Natural killer cell (primary cell): ENCODE results near the gene PTEN. TPM values are rescaled to one million over a fixed set of nuclear protein-coding genes. Genes with fewer than 3 reads are reported as not detected.
"Not testable (repeated sequence)": the region's sequence is repeated elsewhere in the genome, so short reads cannot be mapped to it uniquely, and the experiment has no call there.

Experiments used
- ATAC-seq, 3 donors: fragments of 150-1000 bp in 2 of 3; fragments of 200-7000 bp in 1 of 3; cut with Tn5 transposase; 1 replicate in 1 of 3; 2 replicates in 2 of 3; pipeline ENCODE4 v1.10.0; 2021; ENCODE audit warnings: mild to moderate bottlenecking in 2 of 3, moderate library complexity in 2 of 3
- DNase-seq, 2 donors: peaks; one replicate each; pipeline versions ENCODE4 v3.0.0 to v3.0.0-alpha.2; 2013 to 2021; ENCODE audit warnings: mixed read lengths in 1 of 2
- H3K27ac ChIP-seq: one replicate; pipeline ENCODE4 v1.5.1; 2013; ENCODE audit warnings: mild to moderate bottlenecking, low read length
- H3K27me3 ChIP-seq: one replicate; pipeline ENCODE4 v1.6.1; 2013; ENCODE audit warnings: low read length; ENCODE audit not compliant: control insufficient read depth, insufficient read depth
- H3K36me3 ChIP-seq: one replicate; pipeline ENCODE4 v1.6.1; 2013; ENCODE audit warnings: low read length; ENCODE audit not compliant: control insufficient read depth, insufficient read depth
- H3K4me1 ChIP-seq: one replicate; pipeline ENCODE4 v1.6.1; 2013; ENCODE audit warnings: low read length; ENCODE audit not compliant: control insufficient read depth, insufficient read depth
- H3K4me3 ChIP-seq: one replicate; pipeline ENCODE4 v1.5.1; 2013; ENCODE audit warnings: low read length
- H3K9me3 ChIP-seq: one replicate; pipeline ENCODE4 v1.6.1; 2013; ENCODE audit warnings: low read length; ENCODE audit not compliant: control insufficient read depth, insufficient read depth
- H3K27ac Mint-ChIP-seq, 2 donors: one replicate each; pipeline ENCODE4 v1.8.0; 2022; ENCODE audit warnings: mild to moderate bottlenecking in 2 of 2, mixed read lengths in 2 of 2, moderate library complexity in 1 of 2
- H3K27me3 Mint-ChIP-seq, 2 donors: one replicate each; pipeline ENCODE4 v1.8.0; 2022; ENCODE audit warnings: low read depth in 2 of 2, mixed read lengths in 2 of 2
- H3K36me3 Mint-ChIP-seq: one replicate; pipeline ENCODE4 v1.8.0; 2022; ENCODE audit warnings: mixed read lengths
- H3K4me1 Mint-ChIP-seq, 2 donors: one replicate each; pipeline ENCODE4 v1.8.0; 2022; ENCODE audit warnings: mixed read lengths in 2 of 2
- H3K4me3 Mint-ChIP-seq: one replicate; pipeline ENCODE4 v1.8.0; 2022; ENCODE audit warnings: mild to moderate bottlenecking, moderate library complexity, mixed read lengths
- H3K9me3 Mint-ChIP-seq, 2 donors: one replicate each; pipeline ENCODE4 v1.8.0; 2022; ENCODE audit warnings: mixed read lengths in 2 of 2
- WGBS: methylation state at CpG from one replicate; pipeline ENCODE4 v1.1.7; 2013; ENCODE audit warnings: missing lambda C conversion rate; ENCODE audit not compliant: insufficient coverage; 5-methylcytosine and 5-hydroxymethylcytosine counted together
- intact Hi-C: fragments of 100-400 bp; cut with micrococcal nuclease; formaldehyde crosslinking; loops from one replicate; pipeline ENCODE4 v1.14.2; 2022
- total RNA-seq, 4 donors: library from RNA; stranded (reverse); fragments of 120-200 nt in 1 of 4; gene quantifications; one replicate each; pipeline versions ENCODE4 v1.2.3 to v1.2.4, GENCODE V29; 2013 to 2022
- TF ChIP-seq, protein P1 (sequence below): fragments of 200-600 bp; IDR thresholded peaks from one replicate; pipeline ENCODE4 v1.8.0; 2022; ENCODE audit warnings: antibody characterized with exemption

PTEN gene
- total RNA-seq, 3 donors from 2014 or later (not counting 1 experiment from before 2014, with no cell fraction given), result 107 to 142 (median 121) TPM

DNA sequence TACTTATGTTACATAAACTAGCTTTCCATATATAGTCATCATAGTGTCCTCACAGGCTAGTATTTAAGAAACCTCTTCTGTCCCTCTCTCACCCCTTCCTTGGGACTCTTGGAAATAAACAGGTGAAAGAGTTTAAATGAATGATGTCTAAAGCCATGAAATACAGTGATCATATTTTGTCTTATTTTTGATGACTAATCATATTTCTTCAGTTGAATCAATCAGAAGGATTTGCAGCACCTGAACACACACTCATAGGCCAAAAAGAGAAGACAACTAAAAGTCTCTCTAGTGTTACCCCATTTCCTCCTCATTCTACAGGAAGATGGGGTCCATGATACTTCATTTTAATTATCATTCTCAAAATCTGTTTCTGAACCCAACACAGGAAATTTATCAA is 36.8 kb upstream of the PTEN start:
- no peak for ATAC-seq
- DNase-seq, result no peak
- Histone ChIP-seq H3K27me3 (no peaks in the 10 kb centered on the region), H3K4me3 (no peak overlapping the region), H3K4me1 (no peaks in the 10 kb centered on the region), H3K36me3 (no peaks in the 10 kb centered on the region), H3K9me3 (no peaks in the 10 kb centered on the region), H3K27ac (no peak overlapping the region)
- peaks cover 27 to 34% of the 10 kb centered on the region in 2 donors for H3K4me1 Mint-ChIP-seq
- H3K27me3 Mint-ChIP-seq, result peaks cover 0 to 2% of the 10 kb centered on the region in 2 donors
- no peaks in the 10 kb centered on the region for H3K36me3 Mint-ChIP-seq
- TF ChIP-seq, protein P1, sequence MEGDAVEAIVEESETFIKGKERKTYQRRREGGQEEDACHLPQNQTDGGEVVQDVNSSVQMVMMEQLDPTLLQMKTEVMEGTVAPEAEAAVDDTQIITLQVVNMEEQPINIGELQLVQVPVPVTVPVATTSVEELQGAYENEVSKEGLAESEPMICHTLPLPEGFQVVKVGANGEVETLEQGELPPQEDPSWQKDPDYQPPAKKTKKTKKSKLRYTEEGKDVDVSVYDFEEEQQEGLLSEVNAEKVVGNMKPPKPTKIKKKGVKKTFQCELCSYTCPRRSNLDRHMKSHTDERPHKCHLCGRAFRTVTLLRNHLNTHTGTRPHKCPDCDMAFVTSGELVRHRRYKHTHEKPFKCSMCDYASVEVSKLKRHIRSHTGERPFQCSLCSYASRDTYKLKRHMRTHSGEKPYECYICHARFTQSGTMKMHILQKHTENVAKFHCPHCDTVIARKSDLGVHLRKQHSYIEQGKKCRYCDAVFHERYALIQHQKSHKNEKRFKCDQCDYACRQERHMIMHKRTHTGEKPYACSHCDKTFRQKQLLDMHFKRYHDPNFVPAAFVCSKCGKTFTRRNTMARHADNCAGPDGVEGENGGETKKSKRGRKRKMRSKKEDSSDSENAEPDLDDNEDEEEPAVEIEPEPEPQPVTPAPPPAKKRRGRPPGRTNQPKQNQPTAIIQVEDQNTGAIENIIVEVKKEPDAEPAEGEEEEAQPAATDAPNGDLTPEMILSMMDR, result no peak
- intact Hi-C loops, result no loop called here
- no peak overlapping the region for H3K27ac Mint-ChIP-seq
- no peaks in the 10 kb centered on the region for H3K9me3 Mint-ChIP-seq
- H3K4me3 Mint-ChIP-seq, result no peak overlapping the region

DNA sequence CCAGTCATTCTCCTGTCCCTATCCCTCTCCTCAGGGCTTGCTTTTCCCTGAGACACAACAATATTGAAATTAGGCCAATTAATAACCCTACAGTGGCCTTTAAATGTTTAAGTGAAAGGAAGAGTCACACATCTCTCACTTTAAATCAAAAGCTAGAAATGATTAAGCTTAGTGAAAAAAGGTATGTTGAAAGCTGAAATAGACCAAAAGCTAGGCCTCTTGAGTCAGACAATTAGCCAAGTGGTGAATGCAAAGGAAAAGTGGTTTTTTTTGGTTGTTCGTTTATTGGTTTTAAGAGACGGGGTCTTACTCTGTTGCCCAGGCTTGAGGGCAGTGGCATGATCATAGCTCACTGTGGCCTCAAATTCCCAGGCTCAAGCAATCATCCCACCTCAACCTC is 35.7 kb upstream of the PTEN start:
- no peak for ATAC-seq
- Mint-ChIP-seq H3K9me3 (no peaks in the 10 kb centered on the region), H3K36me3 (no peaks in the 10 kb centered on the region), H3K4me3 (no peak overlapping the region), H3K4me1 (peaks cover 27 to 34% of the 10 kb centered on the region in 2 donors), H3K27me3 (no peaks in the 10 kb centered on the region), H3K27ac (no peak overlapping the region)
- TF ChIP-seq, protein P1, result no peak
- Histone ChIP-seq H3K4me1 (no peaks in the 10 kb centered on the region), H3K36me3 (no peaks in the 10 kb centered on the region), H3K27ac (no peak overlapping the region), H3K9me3 (no peaks in the 10 kb centered on the region), H3K4me3 (no peak overlapping the region), H3K27me3 (no peaks in the 10 kb centered on the region)
- no peak for DNase-seq
- intact Hi-C loops, result no loop called here
- WGBS, result 89% methylated on average over 2 of the region's 2 CpGs

DNA sequence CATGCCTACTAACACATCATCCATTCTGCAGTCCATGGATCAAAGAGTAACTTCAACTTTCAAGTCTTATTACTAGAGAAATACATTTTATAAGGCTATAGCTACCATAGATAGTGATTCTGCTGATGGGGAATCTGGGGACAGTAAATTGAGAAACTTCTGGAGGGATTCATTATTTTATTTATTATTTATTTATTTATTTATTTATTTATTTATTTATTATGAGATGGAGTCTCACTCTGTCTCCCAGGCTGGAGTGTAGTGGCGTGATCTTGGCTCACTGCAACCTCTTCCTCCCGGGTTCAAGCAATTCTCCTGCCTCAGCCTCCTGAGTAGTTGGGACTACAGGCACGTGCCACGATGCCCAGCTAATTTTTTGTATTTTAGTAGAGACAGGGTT is 34.4 kb upstream of the PTEN start:
- H3K36me3 ChIP-seq, H3K9me3 ChIP-seq, H3K27me3 ChIP-seq, H3K4me3 ChIP-seq, H3K27ac ChIP-seq, H3K36me3 Mint-ChIP-seq, H3K9me3 Mint-ChIP-seq, H3K27ac Mint-ChIP-seq, DNase-seq, ATAC-seq, H3K27me3 Mint-ChIP-seq, intact Hi-C loops, H3K4me1 ChIP-seq: not testable (repeated sequence)
- Mint-ChIP-seq H3K4me3 (peak overlapping the region; percentile 47), H3K4me1 (peaks cover 27 to 34% of the 10 kb centered on the region in 2 donors)
- 98% methylated on average over 4 of the region's 4 CpGs for whole genome bisulfite sequencing

DNA sequence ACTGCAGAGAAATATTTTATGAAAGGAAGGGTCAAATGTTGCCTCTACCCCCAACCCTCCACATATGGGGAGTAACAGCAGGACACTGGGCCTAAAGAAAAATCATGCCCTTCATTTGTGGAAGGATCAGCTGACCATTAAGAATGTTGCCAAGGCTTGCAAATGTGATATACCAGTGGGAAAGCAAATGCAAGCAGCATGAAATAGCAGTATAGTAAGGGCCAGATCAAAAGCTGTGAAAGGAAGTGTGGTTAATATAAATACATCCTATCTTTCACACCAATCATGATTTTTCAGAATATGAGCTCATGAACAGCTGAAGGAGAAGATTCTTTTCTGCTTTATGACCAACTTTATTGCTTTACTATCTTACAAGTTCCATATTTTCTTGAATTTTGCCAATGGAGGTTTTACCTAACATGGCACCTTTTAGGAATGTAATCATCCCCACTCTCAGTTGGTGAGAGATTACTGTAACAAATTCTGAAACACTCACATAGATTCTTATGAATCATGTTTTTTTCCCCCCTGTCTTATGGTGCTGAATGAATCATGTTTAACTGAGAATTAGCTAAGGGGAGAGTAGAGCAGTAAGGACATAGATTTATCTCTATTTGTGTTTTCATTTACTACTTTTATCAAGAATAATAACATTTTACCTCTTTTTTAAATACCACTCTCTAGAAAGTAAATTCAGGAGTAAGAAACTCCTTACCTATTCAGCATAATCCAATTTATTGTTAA is 33.3 kb upstream of the PTEN start:
- Histone ChIP-seq H3K9me3 (no peaks in the 10 kb centered on the region), H3K36me3 (no peaks in the 10 kb centered on the region), H3K27me3 (no peaks in the 10 kb centered on the region), H3K27ac (no peak overlapping the region), H3K4me3 (no peak overlapping the region), H3K4me1 (no peaks in the 10 kb centered on the region)
- H3K4me1 Mint-ChIP-seq, result peaks cover 27 to 34% of the 10 kb centered on the region in 2 donors
- TF ChIP-seq, protein P1, result no peak
- intact Hi-C loops, result no loop called here
- no peaks in the 10 kb centered on the region for H3K9me3 Mint-ChIP-seq
- H3K27me3 Mint-ChIP-seq, result peaks cover 0 to 7% of the 10 kb centered on the region in 2 donors
- no peaks in the 10 kb centered on the region for H3K36me3 Mint-ChIP-seq
- peak overlapping the region; percentile 25 for H3K4me3 Mint-ChIP-seq
- ATAC-seq (peak; percentile 79 to 95 (median 83)), DNase-seq (no peak)
- H3K27ac Mint-ChIP-seq, result peak overlapping the region; percentile 73 to 79
